ENCODE results near the gene IL17RE.

Gene IL17RE

GRCh38 chr3:9940746-9941145 lies 38.1 kb downstream of the IL17RE start:
- TF ChIP-seq HIC1 (tag by site-specific recombination; IDR thresholded peaks at IDR 0.05) (0 out of 2 replicates have a peak, but pooled peaks have one; percentile 18), ZNF510 (tag by site-specific recombination; IDR thresholded peaks at IDR 0.05; ENCODE audit: insufficient replicate concordance) (no peak)
- peaks cover 6 to 63% of the 10 kb centered on the region in 2 experiments; a peak in 2 of 3 replicates for H3K36me3 ChIP-seq (ENCODE audit: control insufficient read depth in 2 of 2, insufficient read depth in 1 of 2, low read length in 2 of 2)
- ChIA-PET POLR2A (no interaction called here), CTCF (no interaction called here)
- H3K27ac ChIP-seq (ENCODE audit: extremely low read depth, low read depth, low read length) = no peak overlapping the region
- H3K9me3 ChIP-seq (ENCODE audit: control insufficient read depth, insufficient read depth, low read depth, low read length) = no peaks in the 10 kb centered on the region
- H3K4me1 ChIP-seq (ENCODE audit: control insufficient read depth, insufficient read depth, low read length) = no peaks in the 10 kb centered on the region
- H3K4me3 ChIP-seq (ENCODE audit: low read depth, low read length) = no peak overlapping the region

GRCh38 chr3:9942164-9942563 lies 39.5 kb downstream of the IL17RE start:
- Histone ChIP-seq H3K9me3 (ENCODE audit: control insufficient read depth, insufficient read depth, low read depth, low read length) (no peaks in the 10 kb centered on the region), H3K4me1 (ENCODE audit: control insufficient read depth, insufficient read depth, low read length) (no peaks in the 10 kb centered on the region), H3K4me3 (ENCODE audit: low read depth, low read length) (no peak overlapping the region), H3K36me3 (ENCODE audit: control insufficient read depth in 2 of 2, insufficient read depth in 1 of 2, low read length in 2 of 2) (peaks cover 0 to 53% of the 10 kb centered on the region in 2 experiments; a peak in 1 of 3 replicates), H3K27ac (ENCODE audit: extremely low read depth, low read depth, low read length) (no peak overlapping the region)
- ChIA-PET POLR2A (interaction anchor here (1.2 to 4.0 kb wide), 3 partner anchors 9 to 35 kb away, joined by 3 to 23 read pairs (median 4); partner anchors contain the start of genes CRELD1 and PRRT3), CTCF (interaction anchor here (0.6 to 1.6 kb wide), 5 partner anchors 9 to 1485 kb away, joined by 3 to 6 read pairs (median 4); partner anchors contain the start of gene CRELD1)
- peak; percentile 32; the same call in 1 of the 2 replicates for TF ChIP-seq ZBTB20 (tag by site-specific recombination; IDR thresholded peaks at IDR 0.05)
- TF ChIP-seq ZNF704 (tag by site-specific recombination; IDR thresholded peaks at IDR 0.05) = no peak
- TF ChIP-seq ZSCAN16 (tag by site-specific recombination; IDR thresholded peaks at IDR 0.05) = no peak
- TF ChIP-seq ZNF10 (tag by site-specific recombination; IDR thresholded peaks at IDR 0.05) = no peak
- no peak for TF ChIP-seq ZNF785 (tag by site-specific recombination; IDR thresholded peaks at IDR 0.05)
- no peak for TF ChIP-seq ZNF280D (tag by site-specific recombination; IDR thresholded peaks at IDR 0.05)
- no peak for TF ChIP-seq KLF9 (tag by site-specific recombination; IDR thresholded peaks at IDR 0.05; ENCODE audit: low read depth)
- no peak for TF ChIP-seq ELK4 (IDR thresholded peaks at IDR 0.05; ENCODE audit: borderline replicate concordance, low read depth, low read length)
- TF ChIP-seq ZBTB8A (tag by site-specific recombination; IDR thresholded peaks at IDR 0.05) = no peak
- no peak for TF ChIP-seq ZNF354C (tag by site-specific recombination; IDR thresholded peaks at IDR 0.05; ENCODE audit: borderline replicate concordance, low read depth)
- peak; percentile 94 for TF ChIP-seq PRDM10 (tag by site-specific recombination; IDR thresholded peaks at IDR 0.05)
- TF ChIP-seq ZSCAN30 (tag by site-specific recombination; IDR thresholded peaks at IDR 0.05) = no peak
- TF ChIP-seq ZNF792 (tag by site-specific recombination; IDR thresholded peaks at IDR 0.05) = no peak
